A549 (cell line): ENCODE measurements around the gene NRAP. TPM values are rescaled to one million over a fixed set of nuclear protein-coding genes. Genes with fewer than 3 reads are reported as not detected.

Experiments used
- ATAC-seq, 2 experiments: fragments of 200-7000 bp in 1 of 2; fragments of >200 bp in 1 of 2; cut with Nextera tagmentation in 1 of 2; cut with Tn5 transposase in 1 of 2; 3 replicates each; pipeline versions ENCODE4 v1.8.0 to v1.9.1; 2018 to 2020; ENCODE audit warnings: mild to moderate bottlenecking in 1 of 2, moderate library complexity in 1 of 2
- CTCF ChIA-PET: fragments of 300-600 bp; sonication (Branson Sonifier 250); formaldehyde crosslinking; extraction: SDS; loops from one replicate; lab custom pipeline; 2021; ENCODE audit warnings: antibody characterized with exemption, inconsistent platforms; lab: Yijun Ruan, JAX
- POLR2A ChIA-PET: fragments of 350-600 bp; formaldehyde crosslinking; extraction: SDS; loops from one replicate; lab custom pipeline; 2021; ENCODE audit warnings: antibody characterized with exemption, inconsistent platforms; lab: Yijun Ruan, JAX
- DNase-seq, 2 experiments: peaks; one replicate each; pipeline versions ENCODE4 v3.0.0 to v3.0.0-alpha.2; 2011 to 2016; ENCODE audit warnings: low read depth in 1 of 2, low spot score in 1 of 2
- FAIRE-seq: peaks from 2 replicates; lab custom pipeline; 2011; peaks lifted over from hg19 to GRCh38; lab: Jason Lieb, UNC
- H3K27ac ChIP-seq, 2 experiments: fragments of >200 bp; sonication (Bioruptor Twin); formaldehyde crosslinking; 3 replicates each; pipeline ENCODE4 v1.5.1; 2016 to 2017
- H3K4me1 ChIP-seq: fragments of >200 bp; sonication (Bioruptor Twin); formaldehyde crosslinking; 3 replicates; pipeline ENCODE4 v1.6.1; 2016
- H3K4me2 ChIP-seq: fragments of >200 bp; sonication (Bioruptor Twin); formaldehyde crosslinking; 3 replicates; pipeline ENCODE4 v1.6.1; 2016
- H3K4me3 ChIP-seq: fragments of >200 bp; sonication (Bioruptor Twin); formaldehyde crosslinking; 3 replicates; pipeline ENCODE4 v1.5.1; 2016
- H3K9me3 ChIP-seq: fragments of >200 bp; sonication (Bioruptor Twin); formaldehyde crosslinking; 3 replicates; pipeline ENCODE4 v1.6.1; 2016
- BCL3 ChIP-seq: fragments of >200 bp; sonication (Bioruptor Twin); formaldehyde crosslinking; IDR thresholded peaks from 3 replicates; pipeline ENCODE4 v1.6.1; 2016
- CEBPB ChIP-seq, 2 experiments: fragments of >200 bp in 1 of 2; sonication (Bioruptor Twin) in 1 of 2; formaldehyde crosslinking in 1 of 2; IDR thresholded peaks; 2 replicates each; pipeline ENCODE4 v1.6.1; 2012 to 2016
- EP300 ChIP-seq, 2 experiments: fragments of >200 bp; sonication (Bioruptor Twin); formaldehyde crosslinking; IDR thresholded peaks; 2 replicates in 1 of 2; 3 replicates in 1 of 2; pipeline ENCODE4 v1.6.1; 2016 to 2017
- ESRRA ChIP-seq: fragments of 150-350 bp; IDR thresholded peaks from 2 replicates; pipeline ENCODE4 v1.6.1; 2014; ENCODE audit warnings: mild to moderate bottlenecking, low read length, borderline replicate concordance
- HEYL ChIP-seq: fragments of 250-450 bp; sonication (Bioruptor Pico); IDR thresholded peaks from 2 replicates; pipeline ENCODE4 v1.8.0; 2021; ENCODE audit warnings: mild to moderate bottlenecking, moderate library complexity
- HOXA7 ChIP-seq: fragments of 250-450 bp; sonication (Bioruptor Pico); IDR thresholded peaks from 2 replicates; pipeline ENCODE4 v1.5.0; 2020; ENCODE audit warnings: mild to moderate bottlenecking, moderate library complexity
- KDM1A ChIP-seq: fragments of 200-600 bp; sonication (generic); IDR thresholded peaks from 2 replicates; pipeline ENCODE4 v1.6.1; 2016; ENCODE audit warnings: low read depth, mild to moderate bottlenecking
- MAX ChIP-seq: IDR thresholded peaks from 2 replicates; pipeline ENCODE4 v1.6.1; 2012
- POLR2AphosphoS2 ChIP-seq: conservative IDR thresholded peaks from 2 replicates; pipeline ENCODE4 v1.6.1; 2012; ENCODE audit warnings: low read length, improper control_type of control experiment, inconsistent platforms
- RARB ChIP-seq: fragments of 250-450 bp; sonication (Bioruptor Pico); IDR thresholded peaks from 2 replicates; pipeline ENCODE4 v1.8.0; 2021; ENCODE audit warnings: mild to moderate bottlenecking, moderate library complexity
- SMC3 ChIP-seq: fragments of >200 bp; sonication (Bioruptor Twin); formaldehyde crosslinking; IDR thresholded peaks from 3 replicates; pipeline ENCODE4 v1.6.1; 2018; ENCODE audit warnings: inconsistent platforms
- TFCP2L1 ChIP-seq: fragments of 250-450 bp; sonication (Bioruptor Pico); IDR thresholded peaks from 2 replicates; pipeline ENCODE4 v1.5.0; 2021; ENCODE audit warnings: mild to moderate bottlenecking
- WGBS: methylation state at CpG from one replicate; pipeline ENCODE4 v1.1.6; 2017; ENCODE audit errors: missing lambda C conversion rate; 5-methylcytosine and 5-hydroxymethylcytosine counted together
- polyA plus RNA-seq, 4 experiments: library from polyadenylated mRNA; depleted of rRNA in 3 of 4; stranded (reverse); fragments of >200 nt; fragmentation: RNase III in 1 of 4; extraction: RNeasy Plus Mini Kit Qiagen cat#74134 plus additional on column Dnase treatment in 1 of 4; gene quantifications; 2 replicates in 3 of 4; 3 replicates in 1 of 4; pipeline ENCODE4 v1.2.3, GENCODE V29; 2011 to 2017
- TF ChIP-seq, protein P1 (sequence below): fragments of 250-450 bp; sonication (Bioruptor Pico); IDR thresholded peaks from 2 replicates; pipeline ENCODE4 v1.5.0; 2021; ENCODE audit warnings: mild to moderate bottlenecking, moderate library complexity, borderline replicate concordance
- TF ChIP-seq, protein P2 (sequence below): fragments of 200-600 bp; sonication (generic); IDR thresholded peaks from 2 replicates; pipeline ENCODE4 v1.6.1; 2016; ENCODE audit warnings: antibody characterized with exemption, mild to moderate bottlenecking, moderate library complexity
- TF ChIP-seq, protein P3 (sequence below): fragments of 250-450 bp; sonication (Bioruptor Pico); IDR thresholded peaks from 2 replicates; pipeline ENCODE4 v1.5.0; 2020; ENCODE audit warnings: low read depth, mild to moderate bottlenecking, moderate library complexity

The NRAP gene
- polyA plus RNA-seq, 2 of the 4 experiments (the other 2 are of a cell fraction), result not detected

DNA sequence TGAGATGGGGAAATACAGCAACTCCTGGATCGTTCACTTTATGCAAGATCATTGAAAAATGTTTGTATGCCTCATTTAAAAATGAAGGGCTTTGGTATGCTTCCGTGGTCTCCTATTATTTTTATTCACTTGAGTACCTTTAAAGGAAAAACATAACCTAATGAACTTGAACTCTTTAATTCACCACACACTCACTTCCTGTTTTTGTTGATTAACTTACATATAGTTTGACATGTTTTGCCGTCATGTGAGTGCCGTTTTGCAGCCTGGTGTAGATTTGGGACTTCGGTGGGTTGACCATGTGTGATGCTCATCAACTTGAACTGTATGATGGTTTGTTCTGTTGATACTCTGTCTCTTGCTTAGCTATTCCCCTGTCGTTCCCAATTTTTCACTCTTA, 44.8 kb upstream of the NRAP start:
- Histone ChIP-seq H3K4me3 (no peak overlapping the region), H3K27ac (peak overlapping the region in 1 of 2 experiments; percentile 72; a peak in 3 of 6 replicates), H3K9me3 (no peaks in the 10 kb centered on the region), H3K4me1 (peaks cover 28% of the 10 kb centered on the region), H3K4me2 (peak overlapping the region; percentile 52; the same call in 2 of the 3 replicates)
- 89% methylated on average over 6 of the region's 6 CpGs for WGBS
- ChIA-PET POLR2A (no interaction called here), CTCF (interaction anchor here (0.9 to 6.3 kb wide), 5 partner anchors 11 to 402 kb away, joined by 3 to 59 read pairs (median 3); no protein-coding TSS in a partner anchor)
- ATAC-seq (no peak), DNase-seq (no peak), FAIRE-seq (no peak)
- TF ChIP-seq KDM1A (no peak), CEBPB (IDR thresholded peaks at IDR 0.05) (no peak), HEYL (CRISPR knock-in tag) (no peak), POLR2AphosphoS2 (no peak), SMC3 (no peak), ESRRA (no peak), HOXA7 (CRISPR knock-in tag) (no peak), RARB (CRISPR knock-in tag) (no peak), BCL3 (no peak), EP300 (IDR thresholded peaks at IDR 0.05) (no peak)
- TF ChIP-seq, protein P1, sequence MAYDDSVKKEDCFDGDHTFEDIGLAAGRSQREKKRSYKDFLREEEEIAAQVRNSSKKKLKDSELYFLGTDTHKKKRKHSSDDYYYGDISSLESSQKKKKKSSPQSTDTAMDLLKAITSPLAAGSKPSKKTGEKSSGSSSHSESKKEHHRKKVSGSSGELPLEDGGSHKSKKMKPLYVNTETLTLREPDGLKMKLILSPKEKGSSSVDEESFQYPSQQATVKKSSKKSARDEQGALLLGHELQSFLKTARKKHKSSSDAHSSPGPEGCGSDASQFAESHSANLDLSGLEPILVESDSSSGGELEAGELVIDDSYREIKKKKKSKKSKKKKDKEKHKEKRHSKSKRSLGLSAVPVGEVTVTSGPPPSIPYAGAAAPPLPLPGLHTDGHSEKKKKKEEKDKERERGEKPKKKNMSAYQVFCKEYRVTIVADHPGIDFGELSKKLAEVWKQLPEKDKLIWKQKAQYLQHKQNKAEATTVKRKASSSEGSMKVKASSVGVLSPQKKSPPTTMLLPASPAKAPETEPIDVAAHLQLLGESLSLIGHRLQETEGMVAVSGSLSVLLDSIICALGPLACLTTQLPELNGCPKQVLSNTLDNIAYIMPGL (CRISPR knock-in tag), result no peak
- TF ChIP-seq, protein P2, sequence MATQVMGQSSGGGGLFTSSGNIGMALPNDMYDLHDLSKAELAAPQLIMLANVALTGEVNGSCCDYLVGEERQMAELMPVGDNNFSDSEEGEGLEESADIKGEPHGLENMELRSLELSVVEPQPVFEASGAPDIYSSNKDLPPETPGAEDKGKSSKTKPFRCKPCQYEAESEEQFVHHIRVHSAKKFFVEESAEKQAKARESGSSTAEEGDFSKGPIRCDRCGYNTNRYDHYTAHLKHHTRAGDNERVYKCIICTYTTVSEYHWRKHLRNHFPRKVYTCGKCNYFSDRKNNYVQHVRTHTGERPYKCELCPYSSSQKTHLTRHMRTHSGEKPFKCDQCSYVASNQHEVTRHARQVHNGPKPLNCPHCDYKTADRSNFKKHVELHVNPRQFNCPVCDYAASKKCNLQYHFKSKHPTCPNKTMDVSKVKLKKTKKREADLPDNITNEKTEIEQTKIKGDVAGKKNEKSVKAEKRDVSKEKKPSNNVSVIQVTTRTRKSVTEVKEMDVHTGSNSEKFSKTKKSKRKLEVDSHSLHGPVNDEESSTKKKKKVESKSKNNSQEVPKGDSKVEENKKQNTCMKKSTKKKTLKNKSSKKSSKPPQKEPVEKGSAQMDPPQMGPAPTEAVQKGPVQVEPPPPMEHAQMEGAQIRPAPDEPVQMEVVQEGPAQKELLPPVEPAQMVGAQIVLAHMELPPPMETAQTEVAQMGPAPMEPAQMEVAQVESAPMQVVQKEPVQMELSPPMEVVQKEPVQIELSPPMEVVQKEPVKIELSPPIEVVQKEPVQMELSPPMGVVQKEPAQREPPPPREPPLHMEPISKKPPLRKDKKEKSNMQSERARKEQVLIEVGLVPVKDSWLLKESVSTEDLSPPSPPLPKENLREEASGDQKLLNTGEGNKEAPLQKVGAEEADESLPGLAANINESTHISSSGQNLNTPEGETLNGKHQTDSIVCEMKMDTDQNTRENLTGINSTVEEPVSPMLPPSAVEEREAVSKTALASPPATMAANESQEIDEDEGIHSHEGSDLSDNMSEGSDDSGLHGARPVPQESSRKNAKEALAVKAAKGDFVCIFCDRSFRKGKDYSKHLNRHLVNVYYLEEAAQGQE, result no peak

DNA sequence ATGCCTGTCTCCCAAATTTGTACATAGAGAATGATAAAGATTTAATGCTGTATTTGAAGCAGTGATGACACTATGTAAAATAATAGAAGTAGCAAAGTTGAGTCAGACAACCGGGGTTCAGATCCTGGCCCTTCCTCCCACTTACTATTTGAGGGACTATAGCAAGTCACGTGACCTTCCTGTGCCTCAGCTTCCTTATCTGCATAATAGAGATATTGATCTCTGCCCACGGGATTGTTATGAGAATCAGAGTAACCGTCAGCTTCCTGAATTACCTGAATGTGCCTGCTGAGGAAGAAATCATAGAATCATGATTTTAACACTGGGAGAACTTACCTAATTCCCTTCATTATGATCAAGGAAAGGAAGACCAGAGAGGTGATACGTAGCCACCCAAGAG, 42.8 kb upstream of the NRAP start:
- Histone ChIP-seq H3K4me2 (no peak overlapping the region), H3K27ac (no peak overlapping the region), H3K4me1 (peaks cover 28% of the 10 kb centered on the region), H3K4me3 (no peak overlapping the region), H3K9me3 (no peaks in the 10 kb centered on the region)
- 91% methylated on average over 5 of the region's 5 CpGs for WGBS
- ChIA-PET CTCF (interaction anchor here (1.2 to 6.3 kb wide), 6 partner anchors 15 to 696 kb away, joined by 3 to 59 read pairs (median 4); partner anchors contain the start of gene CASP7), POLR2A (no interaction called here)
- ATAC-seq (no peak), FAIRE-seq (no peak), DNase-seq (no peak)
- TF ChIP-seq, protein P3, sequence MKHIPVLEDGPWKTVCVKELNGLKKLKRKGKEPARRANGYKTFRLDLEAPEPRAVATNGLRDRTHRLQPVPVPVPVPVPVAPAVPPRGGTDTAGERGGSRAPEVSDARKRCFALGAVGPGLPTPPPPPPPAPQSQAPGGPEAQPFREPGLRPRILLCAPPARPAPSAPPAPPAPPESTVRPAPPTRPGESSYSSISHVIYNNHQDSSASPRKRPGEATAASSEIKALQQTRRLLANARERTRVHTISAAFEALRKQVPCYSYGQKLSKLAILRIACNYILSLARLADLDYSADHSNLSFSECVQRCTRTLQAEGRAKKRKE (CRISPR knock-in tag), result no peak
- TF ChIP-seq SMC3, result no peak
- no peak for TF ChIP-seq MAX
- no peak for TF ChIP-seq RARB (CRISPR knock-in tag)
- no peak for TF ChIP-seq HEYL (CRISPR knock-in tag)
- TF ChIP-seq TFCP2L1, result no peak
